HG02943 (cell line): ENCODE results near the gene PPM1M.

ENCODE experiments used
- ATAC-seq: cut with Tn5 transposase; IDR thresholded peaks from one replicate; pipeline ENCODE4 v1.9.1; 2021; ENCODE audit warnings: mild to moderate bottlenecking, low read depth, moderate library complexity; ENCODE audit not compliant: unreplicated experiment

Gene PPM1M

DNA sequence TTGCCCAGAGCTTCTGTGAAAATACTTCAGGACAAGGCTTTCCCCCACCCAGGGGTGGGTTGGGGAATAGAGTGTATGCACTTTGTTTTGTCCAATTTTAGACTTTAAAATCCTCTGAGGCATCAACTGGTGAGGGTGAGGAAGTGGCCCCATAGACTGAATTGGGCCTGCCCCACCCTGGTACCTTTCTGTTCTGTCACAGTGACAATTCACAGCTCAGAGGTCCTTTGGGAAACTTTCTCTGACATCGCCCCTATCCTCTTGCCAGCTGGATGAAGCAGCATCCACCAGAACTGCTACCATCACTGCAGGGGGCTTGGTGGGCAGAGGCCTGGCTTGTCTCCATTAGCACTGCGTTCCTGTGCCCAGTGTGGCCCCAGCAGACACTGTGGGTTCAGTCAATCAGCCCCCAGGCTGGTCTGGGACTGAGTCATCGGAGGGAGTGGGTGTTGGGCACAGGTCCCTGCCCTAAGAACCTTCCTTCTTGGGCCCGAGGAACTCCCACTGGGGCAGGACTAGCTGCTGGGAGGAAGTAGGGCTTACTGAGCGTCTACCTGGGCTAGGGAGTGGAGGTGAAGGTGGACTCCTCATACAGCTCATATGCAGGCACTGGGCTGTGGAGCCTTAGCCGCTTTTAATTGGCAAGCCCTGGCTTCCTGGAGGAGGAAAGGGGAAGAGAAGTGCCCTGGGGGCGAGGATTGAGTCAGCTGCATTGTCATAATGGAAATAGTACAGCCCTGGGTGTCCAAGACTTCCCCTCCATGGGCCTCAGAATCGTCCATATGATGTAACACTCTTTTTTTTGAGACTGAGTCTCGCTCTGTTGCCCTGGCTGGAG, 1.5 kb upstream of the PPM1M start:
- ATAC-seq: no peak

DNA sequence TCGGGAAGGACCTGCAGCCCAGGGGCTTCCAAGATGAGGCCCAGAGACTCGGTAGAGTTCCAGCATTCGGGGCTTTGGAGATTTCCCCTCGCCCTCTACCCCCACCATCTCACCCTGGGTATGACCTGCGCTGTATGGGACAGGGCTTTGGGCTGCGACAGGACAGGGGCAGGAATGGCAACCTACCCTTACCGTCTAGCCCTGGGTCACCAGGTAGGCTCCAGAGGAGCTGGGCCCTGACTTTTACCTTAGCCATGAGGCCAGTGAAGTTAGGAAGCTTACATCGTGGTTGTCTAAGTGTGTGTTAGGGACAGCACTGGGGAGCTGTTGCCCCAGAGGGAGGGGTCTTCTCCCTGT, 683 bp downstream of the PPM1M start:
- ATAC-seq: no peak

DNA sequence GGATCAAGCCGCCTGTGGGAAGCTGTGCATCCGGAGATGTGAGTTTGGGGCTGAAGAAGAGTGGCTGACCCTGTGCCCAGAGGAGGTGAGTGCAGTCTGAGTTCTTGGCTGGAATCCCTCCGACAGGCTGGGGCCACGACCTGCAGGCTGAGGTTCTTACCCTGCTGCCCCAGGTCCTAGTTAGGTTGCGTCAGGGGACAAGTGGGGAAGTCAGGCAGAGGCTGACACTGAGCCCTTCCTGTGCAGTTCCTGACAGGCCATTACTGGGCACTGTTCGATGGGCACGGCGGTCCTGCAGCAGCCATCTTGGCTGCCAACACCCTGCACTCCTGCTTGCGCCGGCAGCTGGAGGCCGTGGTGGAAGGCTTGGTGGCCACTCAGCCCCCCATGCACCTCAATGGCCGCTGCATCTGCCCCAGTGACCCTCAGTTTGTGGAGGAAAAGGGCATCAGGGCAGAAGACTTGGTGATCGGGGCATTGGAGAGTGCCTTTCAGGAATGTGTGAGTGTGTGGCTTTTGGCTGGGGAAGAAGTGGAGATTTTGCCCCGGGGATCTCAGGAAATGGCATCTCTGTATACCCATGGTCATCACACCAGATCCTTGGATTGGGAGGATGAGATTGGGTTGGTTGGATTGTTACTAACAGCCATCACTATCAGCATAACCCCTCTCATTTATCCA, 1.3 kb downstream of the PPM1M start:
- ATAC-seq: no peak

DNA sequence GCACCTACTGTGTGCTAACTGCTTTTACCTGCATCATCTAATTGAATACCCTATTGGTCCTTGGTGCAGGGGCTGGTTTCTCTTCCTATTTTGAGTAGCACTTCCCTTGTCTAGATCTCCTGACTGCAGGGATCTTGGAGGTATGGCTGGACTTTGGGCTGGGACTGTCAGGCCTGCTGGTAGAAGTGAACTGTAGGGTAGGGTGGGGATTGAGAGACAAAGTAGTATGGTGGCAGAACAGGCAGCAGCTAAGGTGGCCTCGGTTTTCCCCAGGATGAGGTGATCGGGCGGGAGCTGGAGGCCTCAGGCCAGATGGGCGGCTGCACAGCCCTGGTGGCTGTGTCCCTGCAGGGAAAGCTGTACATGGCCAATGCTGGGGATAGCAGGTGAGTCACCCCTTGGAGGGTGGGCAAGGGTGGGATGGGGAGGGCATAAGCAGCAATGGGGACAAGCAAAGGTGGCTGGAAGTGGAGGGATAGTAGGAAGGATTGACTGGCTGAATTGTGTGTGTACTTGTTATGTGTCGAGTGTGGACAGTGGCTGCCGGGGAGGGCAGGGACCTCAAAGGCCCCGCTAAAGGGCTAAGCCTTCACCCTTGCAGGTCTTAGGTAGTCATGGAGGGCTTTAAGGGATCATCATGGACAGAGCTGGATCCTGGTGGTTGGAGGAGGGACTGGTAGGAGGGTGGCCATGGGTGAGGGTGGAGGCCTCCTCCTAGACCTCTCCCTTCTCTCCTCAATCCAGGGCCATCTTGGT, 2.0 kb downstream of the PPM1M start:
- ATAC-seq: no peak

DNA sequence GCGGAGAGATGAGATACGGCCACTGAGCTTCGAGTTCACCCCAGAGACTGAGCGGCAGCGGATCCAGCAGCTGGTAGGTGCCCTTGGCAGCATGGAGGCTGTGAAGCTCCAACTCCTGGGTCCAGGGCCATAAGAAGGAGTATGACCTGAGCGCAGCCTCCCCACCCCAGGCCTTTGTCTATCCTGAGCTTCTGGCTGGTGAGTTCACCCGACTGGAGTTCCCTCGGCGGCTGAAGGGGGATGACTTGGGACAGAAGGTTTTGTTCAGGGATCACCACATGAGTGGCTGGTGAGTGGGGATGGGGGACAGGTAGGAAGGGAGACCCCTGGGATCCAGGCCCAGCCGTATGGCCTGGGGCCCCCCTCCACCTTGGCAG, 2.6 kb downstream of the PPM1M start:
- no peak for ATAC-seq

DNA sequence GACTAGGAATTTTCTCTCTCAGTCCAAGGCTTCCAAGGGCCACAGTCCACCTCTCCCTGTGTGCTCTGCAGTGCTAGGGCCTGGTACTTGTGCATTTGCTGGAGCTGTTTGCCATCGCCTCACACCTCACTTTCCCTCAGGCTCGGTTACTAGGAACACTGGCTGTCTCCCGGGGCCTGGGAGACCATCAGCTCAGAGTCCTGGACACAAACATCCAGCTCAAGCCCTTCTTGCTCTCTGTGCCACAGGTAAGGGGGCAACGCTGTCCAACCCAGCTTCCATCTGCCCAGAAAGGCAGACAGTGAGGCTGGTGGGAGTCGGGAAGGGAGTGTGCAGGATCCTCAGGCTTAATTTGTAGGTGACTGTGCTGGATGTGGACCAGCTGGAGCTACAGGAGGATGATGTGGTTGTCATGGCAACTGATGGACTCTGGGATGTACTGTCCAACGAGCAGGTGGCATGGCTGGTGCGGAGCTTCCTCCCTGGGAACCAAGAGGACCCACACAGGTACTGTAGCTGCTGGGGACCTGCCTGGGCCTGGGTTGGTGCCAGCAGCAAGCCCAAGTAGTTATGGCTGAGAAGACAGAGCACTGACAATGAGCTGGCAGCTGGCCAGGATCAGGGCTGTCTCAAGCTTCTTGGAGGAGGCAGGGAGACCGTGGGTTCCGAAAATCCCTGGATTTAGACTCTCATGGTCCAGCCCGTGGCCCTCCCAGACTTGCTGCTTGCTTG, 3.4 kb downstream of the PPM1M start:
- no peak for ATAC-seq

DNA sequence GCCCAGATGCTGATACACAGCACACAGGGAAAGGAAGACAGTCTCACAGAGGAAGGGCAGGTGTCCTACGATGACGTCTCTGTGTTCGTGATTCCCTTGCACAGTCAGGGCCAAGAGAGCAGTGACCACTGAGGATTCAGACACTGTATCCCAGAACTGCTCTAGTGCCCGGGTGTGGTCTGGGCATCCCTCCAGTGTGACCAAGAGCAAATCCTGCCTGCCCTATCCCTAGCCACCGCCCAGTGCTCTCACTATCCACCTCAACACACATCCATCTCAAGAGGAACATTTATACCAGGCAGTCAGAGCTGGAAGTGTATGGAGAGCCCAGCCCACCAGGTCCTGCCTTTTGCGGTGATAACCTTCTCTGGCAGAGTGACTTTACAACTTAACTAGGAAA, 4.1 kb downstream of the PPM1M start:
- ATAC-seq: no peak

DNA sequence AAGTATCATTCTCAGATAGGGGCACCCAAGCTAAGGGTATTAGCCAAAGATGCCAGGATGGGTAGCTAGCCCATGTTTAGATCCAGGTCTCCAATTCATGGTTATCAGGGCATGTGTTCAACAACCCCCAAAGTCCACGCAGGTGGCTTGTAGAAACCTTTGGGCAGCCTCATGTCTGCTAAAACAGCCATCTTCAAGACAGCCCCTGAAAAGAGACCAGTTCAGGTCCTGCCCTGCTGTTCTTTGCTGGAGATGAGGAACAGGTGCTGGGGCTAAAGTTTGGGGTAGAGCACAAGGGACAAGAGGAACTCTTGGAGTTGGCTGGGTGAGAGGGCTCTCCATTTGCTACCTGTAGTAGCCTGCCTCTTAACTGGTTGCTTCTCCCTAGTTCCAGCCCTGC, 4.6 kb downstream of the PPM1M start:
- ATAC-seq: no peak

DNA sequence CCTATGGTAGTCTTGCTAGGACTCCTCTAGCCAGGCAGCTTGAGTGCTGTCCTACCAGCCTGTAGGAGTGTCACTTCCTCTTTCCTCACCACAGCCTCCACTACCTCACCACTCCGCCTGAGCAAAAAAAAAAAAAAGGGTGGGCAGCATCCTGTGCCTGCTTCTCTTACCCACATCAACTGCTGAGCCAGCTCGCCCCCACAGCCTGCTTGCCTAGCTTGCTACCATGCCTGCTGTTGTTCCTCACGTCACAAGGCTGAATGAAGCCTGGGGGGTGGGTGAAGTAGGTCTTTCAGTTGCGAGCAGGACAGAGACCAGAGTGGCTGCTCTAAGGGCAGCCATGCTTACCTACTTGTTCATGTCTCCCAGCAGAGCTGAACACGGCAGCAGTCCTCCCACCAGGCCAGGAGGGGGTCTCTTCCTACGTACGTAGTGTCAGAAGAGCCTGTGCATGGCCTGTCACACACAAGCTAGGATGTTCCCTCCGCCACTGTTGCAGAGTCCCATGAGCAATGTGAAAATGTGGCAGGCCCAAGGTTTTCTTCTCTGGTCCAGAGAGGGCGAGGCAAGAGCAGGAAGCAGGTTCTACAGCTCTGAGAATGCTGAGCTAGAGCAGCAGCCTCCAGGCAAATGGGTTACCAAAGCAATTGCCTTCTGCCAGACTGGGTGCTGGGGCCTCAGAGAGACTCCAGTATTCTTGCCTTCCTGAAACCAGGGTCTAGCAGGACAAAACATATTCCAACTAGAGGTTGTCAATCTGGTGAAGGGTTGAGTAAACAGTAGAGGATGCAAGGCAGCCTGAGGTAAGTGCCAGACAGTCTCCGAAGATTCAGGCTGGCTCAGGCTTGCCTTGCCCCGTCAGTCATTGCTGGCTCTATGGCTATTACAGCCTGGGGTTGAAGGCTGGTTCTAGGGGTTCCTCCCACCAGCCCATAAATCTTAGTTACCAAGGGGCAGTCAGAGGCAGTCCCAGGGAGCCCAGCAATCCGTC, 8.1 kb downstream of the PPM1M start:
- ATAC-seq: peak; percentile 87

DNA sequence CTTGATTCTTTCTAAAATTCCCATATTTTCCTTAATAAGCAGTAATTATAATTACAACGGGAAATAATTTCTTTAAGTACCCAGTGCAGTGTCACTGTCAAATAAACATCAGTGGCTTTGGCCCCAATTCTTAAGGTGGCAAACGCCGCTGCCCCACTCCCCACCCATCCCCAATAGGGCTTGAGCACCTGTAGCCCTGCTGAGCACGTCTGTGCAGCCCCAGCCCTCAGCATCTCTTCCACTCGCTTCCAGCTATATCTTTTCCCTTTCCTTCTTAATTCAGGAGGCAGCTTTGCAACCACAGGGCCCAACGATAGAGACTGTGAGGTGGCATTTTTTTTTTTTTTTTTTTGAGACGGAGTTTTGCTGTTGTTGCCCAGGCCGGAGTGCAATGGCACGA, 9.0 kb downstream of the PPM1M start:
- ATAC-seq: no peak

DNA sequence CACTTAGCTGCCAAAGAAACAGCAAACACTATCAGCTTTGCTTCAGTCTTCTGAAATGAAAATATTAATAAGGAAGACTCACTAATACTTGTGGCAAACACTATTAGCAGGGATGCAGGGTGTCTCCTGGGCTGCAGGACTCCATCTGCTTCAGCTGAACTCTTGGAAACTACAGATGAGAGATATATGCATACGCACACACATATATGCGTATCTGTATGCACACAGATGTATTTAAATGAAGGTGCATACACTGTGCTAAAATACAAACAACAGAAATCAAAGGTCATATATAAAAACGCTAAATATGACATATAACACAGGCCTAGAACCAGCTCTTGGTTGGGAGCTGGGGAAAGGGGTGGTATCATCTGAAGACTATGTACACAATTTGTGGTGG, 10.6 kb downstream of the PPM1M start:
- ATAC-seq: no peak

DNA sequence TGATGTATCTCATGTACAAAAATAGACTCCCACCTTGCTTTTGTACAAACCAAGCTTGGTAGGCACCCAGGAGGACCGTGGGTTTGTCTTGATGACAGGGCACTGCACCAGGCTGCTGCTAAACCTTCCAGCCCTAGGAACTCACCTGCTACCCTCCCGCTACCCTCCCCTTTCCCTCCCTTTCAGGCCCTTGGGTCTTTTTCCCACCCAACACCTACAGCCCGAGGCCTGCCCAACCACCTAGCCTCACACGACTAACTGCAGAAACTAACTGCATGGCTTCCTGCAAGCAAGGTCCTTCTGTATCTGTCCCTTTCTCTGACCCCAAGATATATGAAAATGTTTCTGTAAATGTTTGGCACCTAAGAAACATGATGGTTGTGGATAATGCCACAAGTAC, 11.1 kb downstream of the PPM1M start:
- ATAC-seq: no peak

DNA sequence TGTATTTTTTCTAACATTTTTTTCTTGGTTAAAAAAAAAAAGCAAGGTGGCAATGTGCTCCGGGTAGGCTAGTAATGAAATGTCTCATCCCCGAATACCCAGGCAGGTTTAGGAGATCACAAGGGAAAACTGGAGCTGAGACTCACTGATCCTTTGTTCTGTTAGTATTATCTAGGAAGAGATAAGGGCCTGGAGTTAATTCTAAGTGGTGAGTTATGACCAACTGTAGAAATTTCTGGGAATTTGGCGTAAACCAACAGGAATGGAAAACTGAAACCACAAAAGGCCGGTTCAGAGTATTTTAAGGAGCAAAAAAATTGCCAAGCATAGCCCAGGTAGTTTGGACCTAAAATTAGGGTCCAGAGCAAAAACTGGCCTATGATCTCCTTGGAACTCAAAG, 12.4 kb downstream of the PPM1M start:
- ATAC-seq: no peak

DNA sequence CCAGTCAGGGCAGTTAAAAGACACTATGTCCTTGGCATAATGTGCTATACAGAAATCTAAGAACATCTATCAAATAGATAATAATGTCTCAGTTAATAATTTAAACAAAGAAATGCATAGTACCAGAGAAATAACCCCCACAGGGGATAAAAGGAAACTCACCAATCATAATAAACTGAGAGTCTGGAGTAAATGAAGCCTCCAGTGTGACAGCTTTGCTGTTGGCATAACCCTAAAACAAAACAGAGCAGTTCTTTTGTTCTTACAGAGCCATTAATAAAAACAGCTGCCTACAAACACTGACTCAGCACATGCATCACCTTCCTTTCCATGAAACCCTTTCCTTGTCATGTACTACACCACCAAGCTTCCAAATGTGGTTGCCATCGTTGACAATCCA, 13.5 kb downstream of the PPM1M start:
- ATAC-seq: no peak

DNA sequence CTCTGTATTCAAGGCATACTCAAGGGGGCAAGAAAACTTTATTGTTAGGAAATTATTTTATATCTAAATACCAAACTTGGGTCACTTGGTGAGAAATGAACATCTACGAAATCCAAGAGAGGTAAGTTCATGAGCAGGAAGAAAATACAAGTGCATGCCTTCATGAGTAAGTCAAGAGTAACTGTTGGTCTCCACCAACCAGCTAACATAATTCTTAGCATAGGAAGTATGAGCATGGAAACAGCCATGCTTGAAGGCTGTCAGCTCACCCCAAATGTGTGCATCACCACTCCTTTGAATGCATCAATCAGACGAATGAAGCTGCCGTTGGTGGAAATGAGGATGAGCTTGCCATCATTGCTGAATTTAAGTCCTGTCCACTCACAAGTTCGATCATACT, 13.9 kb downstream of the PPM1M start:
- ATAC-seq: no peak

DNA sequence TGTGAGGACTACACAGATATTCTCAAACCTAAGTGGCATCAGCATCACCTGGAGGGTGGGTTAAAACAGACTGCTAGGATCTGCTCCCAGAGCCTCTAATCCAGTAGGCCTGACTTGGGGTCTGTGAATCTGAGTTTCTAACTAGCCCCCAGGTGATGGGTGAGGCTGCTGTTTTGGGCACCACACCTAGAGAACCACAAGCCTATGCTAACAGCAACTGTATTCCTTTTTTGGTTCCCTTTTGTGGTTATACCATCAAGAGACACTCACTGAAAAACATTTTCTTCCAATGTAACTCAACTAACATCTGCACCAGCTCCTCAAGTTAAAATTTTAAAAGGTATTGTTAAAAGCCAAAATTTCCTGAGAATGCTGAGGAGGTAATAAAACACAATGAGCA, 16.9 kb downstream of the PPM1M start:
- no peak for ATAC-seq

DNA sequence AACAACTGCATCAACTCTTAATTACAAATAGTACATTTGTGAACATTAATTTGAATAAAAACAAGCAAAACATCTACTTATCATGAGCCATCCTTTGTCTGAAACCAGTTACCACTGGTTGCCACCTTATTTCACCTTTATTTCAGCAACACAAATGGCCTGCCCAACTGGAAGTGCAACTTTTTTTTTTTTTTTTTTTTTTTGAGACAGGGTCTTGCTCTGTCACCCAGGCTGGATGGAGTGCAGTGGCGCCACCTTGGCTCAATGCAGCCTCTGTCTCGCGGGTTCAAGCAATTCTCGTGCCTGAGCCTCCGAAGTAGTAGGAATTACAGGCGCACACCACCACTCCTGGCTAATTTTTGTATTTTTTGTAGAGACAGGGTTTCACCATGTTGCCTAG, 19.8 kb downstream of the PPM1M start:
- no peak for ATAC-seq

DNA sequence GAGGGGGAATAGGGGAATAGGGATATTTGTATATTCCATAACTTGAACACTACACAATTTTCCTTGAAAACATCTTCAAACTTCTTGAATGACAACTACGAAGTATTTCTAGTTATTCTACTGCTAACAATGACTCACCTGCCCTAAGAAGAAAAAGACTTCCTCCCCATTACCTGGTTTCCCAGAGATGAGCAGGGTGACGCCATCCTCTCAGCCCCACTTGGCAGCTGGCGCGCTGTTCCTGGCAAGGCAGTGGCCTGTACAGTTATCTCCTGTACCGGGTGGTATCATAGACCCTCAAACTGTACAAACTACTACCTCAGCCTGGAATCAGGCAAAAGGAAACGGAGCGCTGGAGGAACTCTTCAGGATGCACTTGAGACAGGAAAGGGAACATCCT, 22.5 kb downstream of the PPM1M start:
- ATAC-seq: no peak

DNA sequence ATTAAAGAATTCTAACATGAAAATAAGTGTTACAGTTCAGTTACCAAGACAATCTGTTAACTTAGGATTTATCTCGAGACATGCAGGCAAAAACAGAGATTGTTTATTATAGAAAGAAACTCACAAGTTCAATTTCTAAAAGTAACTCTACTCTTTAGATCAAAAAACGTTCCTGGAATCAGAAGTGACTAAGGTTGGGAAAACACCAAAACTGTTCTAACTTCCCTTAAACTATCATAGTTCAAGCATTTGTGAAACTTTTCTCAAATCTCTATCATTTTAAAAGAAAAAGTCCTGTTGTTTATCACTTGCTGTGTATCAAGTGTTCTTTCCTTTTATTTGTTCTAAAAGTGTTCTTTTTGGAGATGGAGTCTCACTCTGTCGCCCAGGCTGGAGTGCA, 24.2 kb downstream of the PPM1M start:
- ATAC-seq: no peak

DNA sequence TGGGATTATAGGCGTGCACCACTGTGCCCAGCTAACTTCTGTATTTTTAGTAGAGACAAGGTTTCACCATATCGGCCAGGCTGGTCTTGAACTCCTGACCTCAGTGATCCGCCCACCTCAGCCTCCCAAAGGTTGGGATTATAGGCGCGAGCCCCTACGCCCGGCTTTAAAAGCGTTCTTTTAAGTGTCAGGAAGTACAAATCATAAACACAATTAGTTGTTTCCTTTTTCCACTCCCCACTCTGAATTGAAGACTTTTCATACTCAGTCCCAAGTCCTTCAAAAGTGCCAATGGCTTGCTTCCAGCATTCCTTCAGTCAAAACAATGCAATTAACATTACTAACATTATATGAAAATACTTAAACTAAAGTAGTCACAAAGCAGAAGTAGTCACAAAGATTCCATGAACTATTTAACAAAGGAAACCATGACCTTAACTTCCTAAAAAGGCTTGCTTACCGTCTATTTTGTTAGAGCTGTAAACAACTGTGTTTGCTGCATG, 24.7 kb downstream of the PPM1M start:
- no peak for ATAC-seq
